WTC11 (cell line): Measurements from ENCODE around the gene ALAS1. TPM values are rescaled to one million over a fixed set of nuclear protein-coding genes. Genes with fewer than 3 reads are reported as not detected.

ENCODE experiments used
- ATAC-seq: fragments of 200-7000 bp; cut with Tn5 transposase; 2 replicates; pipeline ENCODE4 v1.10.0; 2021; ENCODE audit warnings: mild to moderate bottlenecking, moderate library complexity
- CTCF ChIA-PET: fragments of 300-600 bp; sonication (Branson Sonifier 250); formaldehyde crosslinking; loops from one replicate; lab custom pipeline; 2021; ENCODE audit warnings: antibody characterized with exemption; lab: Charles Lee
- POLR2A ChIA-PET: fragments of 350-600 bp; sonication (Branson Sonifier 250); formaldehyde crosslinking; loops from one replicate; lab custom pipeline; 2021; ENCODE audit warnings: antibody characterized with exemption; lab: Charles Lee
- DNase-seq: peaks from one replicate; pipeline ENCODE4 v3.0.0; 2021; ENCODE audit warnings: low spot score
- H3K27ac Mint-ChIP-seq: 2 replicates; pipeline ENCODE4 v1.8.0; 2021; ENCODE audit warnings: mixed read lengths
- H3K27me3 Mint-ChIP-seq: 2 replicates; pipeline ENCODE4 v1.8.0; 2021; ENCODE audit warnings: low read depth, mild to moderate bottlenecking, moderate library complexity, mixed read lengths
- H3K36me3 Mint-ChIP-seq: 2 replicates; pipeline ENCODE4 v1.8.0; 2021; ENCODE audit warnings: mixed read lengths
- H3K4me1 Mint-ChIP-seq: 2 replicates; pipeline ENCODE4 v1.8.0; 2022; ENCODE audit warnings: mixed read lengths
- H3K4me3 Mint-ChIP-seq: 2 replicates; pipeline ENCODE4 v1.8.0; 2021; ENCODE audit warnings: mild to moderate bottlenecking, moderate library complexity, mixed read lengths
- H3K9me3 Mint-ChIP-seq: 2 replicates; pipeline ENCODE4 v1.8.0; 2021; ENCODE audit warnings: mixed read lengths
- CBFB ChIP-seq: sonication (generic); formaldehyde crosslinking; IDR thresholded peaks from 2 replicates; pipeline ENCODE4 v1.8.1; 2022; ENCODE audit warnings: mild to moderate bottlenecking, low read depth, missing genetic modification reagents
- ELF4 ChIP-seq: sonication (generic); formaldehyde crosslinking; IDR thresholded peaks from 2 replicates; pipeline ENCODE4 v1.8.1; 2022; ENCODE audit warnings: low read depth, mild to moderate bottlenecking, moderate library complexity, missing genetic modification reagents
- GABPB1 ChIP-seq: sonication (generic); formaldehyde crosslinking; IDR thresholded peaks from 2 replicates; pipeline ENCODE4 v1.8.1; 2023; ENCODE audit warnings: mild to moderate bottlenecking, missing genetic modification reagents
- IRF2 ChIP-seq: sonication (generic); formaldehyde crosslinking; IDR thresholded peaks from 2 replicates; pipeline ENCODE4 v1.8.0; 2022; ENCODE audit warnings: low read depth, missing genetic modification reagents, borderline replicate concordance
- NFATC4 ChIP-seq: fragments of 250-450 bp; sonication (Bioruptor Pico); IDR thresholded peaks from 2 replicates; pipeline ENCODE4 v1.9.0; 2021; ENCODE audit warnings: mild to moderate bottlenecking
- NFYB ChIP-seq: sonication (generic); formaldehyde crosslinking; conservative IDR thresholded peaks from 2 replicates; pipeline ENCODE4 v1.8.0; 2022; ENCODE audit warnings: low read depth, missing genetic modification reagents
- RELA ChIP-seq: sonication (generic); formaldehyde crosslinking; IDR thresholded peaks from 2 replicates; pipeline ENCODE4 v1.8.1; 2022; ENCODE audit warnings: missing genetic modification reagents, mild to moderate bottlenecking, borderline replicate concordance
- RORB ChIP-seq: fragments of 250-450 bp; sonication (Bioruptor Pico); IDR thresholded peaks from 2 replicates; pipeline ENCODE4 v1.9.0; 2021; ENCODE audit warnings: mild to moderate bottlenecking
- SP1 ChIP-seq: sonication (generic); formaldehyde crosslinking; conservative IDR thresholded peaks from 2 replicates; pipeline ENCODE4 v1.8.1; 2022; ENCODE audit warnings: missing genetic modification reagents
- TEAD4 ChIP-seq: sonication (generic); formaldehyde crosslinking; IDR thresholded peaks from 2 replicates; pipeline ENCODE4 v1.8.0; 2022; ENCODE audit warnings: mild to moderate bottlenecking, missing genetic modification reagents
- ZNF232 ChIP-seq: sonication (generic); formaldehyde crosslinking; IDR thresholded peaks from 2 replicates; pipeline ENCODE4 v1.8.0; 2022; ENCODE audit warnings: mild to moderate bottlenecking, missing genetic modification reagents
- ZNF423 ChIP-seq: fragments of 250-450 bp; sonication (Bioruptor Pico); IDR thresholded peaks from 2 replicates; pipeline ENCODE4 v2.1.2; 2022; ENCODE audit warnings: mild to moderate bottlenecking, moderate library complexity
- total RNA-seq: library from RNA; stranded (reverse); gene quantifications from 3 replicates; pipeline ENCODE4 v1.2.3, GENCODE V29; 2021
- TF ChIP-seq, protein P1 (sequence below): sonication (generic); formaldehyde crosslinking; IDR thresholded peaks from 2 replicates; pipeline ENCODE4 v1.8.1; 2022; ENCODE audit warnings: mild to moderate bottlenecking, moderate library complexity, missing genetic modification reagents
- TF ChIP-seq, protein P2 (sequence below): sonication (generic); formaldehyde crosslinking; IDR thresholded peaks from 2 replicates; pipeline ENCODE4 v1.8.0; 2023; ENCODE audit warnings: missing genetic modification reagents, mild to moderate bottlenecking, borderline replicate concordance
- TF ChIP-seq, protein P3 (sequence below): fragments of 250-450 bp; sonication (Bioruptor Pico); IDR thresholded peaks from 2 replicates; pipeline ENCODE4 v1.9.0; 2021; ENCODE audit warnings: mild to moderate bottlenecking, borderline replicate concordance
- TF ChIP-seq, protein P4 (sequence below): sonication (generic); formaldehyde crosslinking; IDR thresholded peaks from 2 replicates; pipeline ENCODE4 v1.8.1; 2023; ENCODE audit warnings: mild to moderate bottlenecking, missing genetic modification reagents
- TF ChIP-seq, protein P5 (sequence below): fragments of 250-450 bp; sonication (Bioruptor Pico); IDR thresholded peaks from 2 replicates; pipeline ENCODE4 v1.9.0; 2021; ENCODE audit warnings: mild to moderate bottlenecking
- TF ChIP-seq, protein P6 (sequence below): sonication (generic); formaldehyde crosslinking; IDR thresholded peaks from 2 replicates; pipeline ENCODE4 v1.8.0; 2022; ENCODE audit warnings: mild to moderate bottlenecking, missing genetic modification reagents
- TF ChIP-seq, protein P7 (sequence below): sonication (generic); formaldehyde crosslinking; IDR thresholded peaks from 2 replicates; pipeline ENCODE4 v1.8.1; 2023; ENCODE audit warnings: mild to moderate bottlenecking, missing genetic modification reagents, moderate library complexity

The ALAS1 gene
- total RNA-seq, 1 experiment from 2014 or later: 39.1 TPM

DNA sequence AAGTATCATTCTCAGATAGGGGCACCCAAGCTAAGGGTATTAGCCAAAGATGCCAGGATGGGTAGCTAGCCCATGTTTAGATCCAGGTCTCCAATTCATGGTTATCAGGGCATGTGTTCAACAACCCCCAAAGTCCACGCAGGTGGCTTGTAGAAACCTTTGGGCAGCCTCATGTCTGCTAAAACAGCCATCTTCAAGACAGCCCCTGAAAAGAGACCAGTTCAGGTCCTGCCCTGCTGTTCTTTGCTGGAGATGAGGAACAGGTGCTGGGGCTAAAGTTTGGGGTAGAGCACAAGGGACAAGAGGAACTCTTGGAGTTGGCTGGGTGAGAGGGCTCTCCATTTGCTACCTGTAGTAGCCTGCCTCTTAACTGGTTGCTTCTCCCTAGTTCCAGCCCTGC lies 52.2 kb downstream of the ALAS1 start:
- no peak overlapping the region for H3K4me3 Mint-ChIP-seq
- ChIA-PET POLR2A (interaction anchor here (1.5 kb wide), 1 partner anchor 27 kb away, joined by 4 read pairs; no protein-coding TSS in a partner anchor), CTCF (interaction anchor here (1.2 to 2.3 kb wide), 4 partner anchors 11 to 30 kb away, joined by 3 to 9 read pairs (median 4); partner anchors contain the start of genes TWF2 and WDR82)
- no peak overlapping the region for H3K27ac Mint-ChIP-seq
- peaks cover 17% of the 10 kb centered on the region for H3K36me3 Mint-ChIP-seq
- ATAC-seq: no peak
- H3K4me1 Mint-ChIP-seq: peaks cover 6% of the 10 kb centered on the region; the same call in 1 of the 2 replicates
- H3K9me3 Mint-ChIP-seq: no peaks in the 10 kb centered on the region
- no peak for DNase-seq
- no peak for TF ChIP-seq TEAD4 (CRISPR knock-in tag)
- no peak for TF ChIP-seq NFATC4 (CRISPR knock-in tag)
- no peak for TF ChIP-seq IRF2
- TF ChIP-seq RELA: no peak
- TF ChIP-seq GABPB1 (CRISPR knock-in tag): no peak
- TF ChIP-seq, protein P1, sequence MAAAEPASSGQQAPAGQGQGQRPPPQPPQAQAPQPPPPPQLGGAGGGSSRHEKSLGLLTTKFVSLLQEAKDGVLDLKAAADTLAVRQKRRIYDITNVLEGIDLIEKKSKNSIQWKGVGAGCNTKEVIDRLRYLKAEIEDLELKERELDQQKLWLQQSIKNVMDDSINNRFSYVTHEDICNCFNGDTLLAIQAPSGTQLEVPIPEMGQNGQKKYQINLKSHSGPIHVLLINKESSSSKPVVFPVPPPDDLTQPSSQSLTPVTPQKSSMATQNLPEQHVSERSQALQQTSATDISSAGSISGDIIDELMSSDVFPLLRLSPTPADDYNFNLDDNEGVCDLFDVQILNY (CRISPR knock-in tag): no peak
- no peak for TF ChIP-seq RORB
- TF ChIP-seq ZNF423 (CRISPR knock-in tag): no peak
- TF ChIP-seq, protein P2, sequence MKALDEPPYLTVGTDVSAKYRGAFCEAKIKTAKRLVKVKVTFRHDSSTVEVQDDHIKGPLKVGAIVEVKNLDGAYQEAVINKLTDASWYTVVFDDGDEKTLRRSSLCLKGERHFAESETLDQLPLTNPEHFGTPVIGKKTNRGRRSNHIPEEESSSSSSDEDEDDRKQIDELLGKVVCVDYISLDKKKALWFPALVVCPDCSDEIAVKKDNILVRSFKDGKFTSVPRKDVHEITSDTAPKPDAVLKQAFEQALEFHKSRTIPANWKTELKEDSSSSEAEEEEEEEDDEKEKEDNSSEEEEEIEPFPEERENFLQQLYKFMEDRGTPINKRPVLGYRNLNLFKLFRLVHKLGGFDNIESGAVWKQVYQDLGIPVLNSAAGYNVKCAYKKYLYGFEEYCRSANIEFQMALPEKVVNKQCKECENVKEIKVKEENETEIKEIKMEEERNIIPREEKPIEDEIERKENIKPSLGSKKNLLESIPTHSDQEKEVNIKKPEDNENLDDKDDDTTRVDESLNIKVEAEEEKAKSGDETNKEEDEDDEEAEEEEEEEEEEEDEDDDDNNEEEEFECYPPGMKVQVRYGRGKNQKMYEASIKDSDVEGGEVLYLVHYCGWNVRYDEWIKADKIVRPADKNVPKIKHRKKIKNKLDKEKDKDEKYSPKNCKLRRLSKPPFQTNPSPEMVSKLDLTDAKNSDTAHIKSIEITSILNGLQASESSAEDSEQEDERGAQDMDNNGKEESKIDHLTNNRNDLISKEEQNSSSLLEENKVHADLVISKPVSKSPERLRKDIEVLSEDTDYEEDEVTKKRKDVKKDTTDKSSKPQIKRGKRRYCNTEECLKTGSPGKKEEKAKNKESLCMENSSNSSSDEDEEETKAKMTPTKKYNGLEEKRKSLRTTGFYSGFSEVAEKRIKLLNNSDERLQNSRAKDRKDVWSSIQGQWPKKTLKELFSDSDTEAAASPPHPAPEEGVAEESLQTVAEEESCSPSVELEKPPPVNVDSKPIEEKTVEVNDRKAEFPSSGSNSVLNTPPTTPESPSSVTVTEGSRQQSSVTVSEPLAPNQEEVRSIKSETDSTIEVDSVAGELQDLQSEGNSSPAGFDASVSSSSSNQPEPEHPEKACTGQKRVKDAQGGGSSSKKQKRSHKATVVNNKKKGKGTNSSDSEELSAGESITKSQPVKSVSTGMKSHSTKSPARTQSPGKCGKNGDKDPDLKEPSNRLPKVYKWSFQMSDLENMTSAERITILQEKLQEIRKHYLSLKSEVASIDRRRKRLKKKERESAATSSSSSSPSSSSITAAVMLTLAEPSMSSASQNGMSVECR (CRISPR knock-in tag): no peak
- no peak for TF ChIP-seq NFYB (CRISPR knock-in tag)
- TF ChIP-seq CBFB (CRISPR knock-in tag): no peak
- no peak for TF ChIP-seq SP1 (CRISPR knock-in tag)
- TF ChIP-seq, protein P3, sequence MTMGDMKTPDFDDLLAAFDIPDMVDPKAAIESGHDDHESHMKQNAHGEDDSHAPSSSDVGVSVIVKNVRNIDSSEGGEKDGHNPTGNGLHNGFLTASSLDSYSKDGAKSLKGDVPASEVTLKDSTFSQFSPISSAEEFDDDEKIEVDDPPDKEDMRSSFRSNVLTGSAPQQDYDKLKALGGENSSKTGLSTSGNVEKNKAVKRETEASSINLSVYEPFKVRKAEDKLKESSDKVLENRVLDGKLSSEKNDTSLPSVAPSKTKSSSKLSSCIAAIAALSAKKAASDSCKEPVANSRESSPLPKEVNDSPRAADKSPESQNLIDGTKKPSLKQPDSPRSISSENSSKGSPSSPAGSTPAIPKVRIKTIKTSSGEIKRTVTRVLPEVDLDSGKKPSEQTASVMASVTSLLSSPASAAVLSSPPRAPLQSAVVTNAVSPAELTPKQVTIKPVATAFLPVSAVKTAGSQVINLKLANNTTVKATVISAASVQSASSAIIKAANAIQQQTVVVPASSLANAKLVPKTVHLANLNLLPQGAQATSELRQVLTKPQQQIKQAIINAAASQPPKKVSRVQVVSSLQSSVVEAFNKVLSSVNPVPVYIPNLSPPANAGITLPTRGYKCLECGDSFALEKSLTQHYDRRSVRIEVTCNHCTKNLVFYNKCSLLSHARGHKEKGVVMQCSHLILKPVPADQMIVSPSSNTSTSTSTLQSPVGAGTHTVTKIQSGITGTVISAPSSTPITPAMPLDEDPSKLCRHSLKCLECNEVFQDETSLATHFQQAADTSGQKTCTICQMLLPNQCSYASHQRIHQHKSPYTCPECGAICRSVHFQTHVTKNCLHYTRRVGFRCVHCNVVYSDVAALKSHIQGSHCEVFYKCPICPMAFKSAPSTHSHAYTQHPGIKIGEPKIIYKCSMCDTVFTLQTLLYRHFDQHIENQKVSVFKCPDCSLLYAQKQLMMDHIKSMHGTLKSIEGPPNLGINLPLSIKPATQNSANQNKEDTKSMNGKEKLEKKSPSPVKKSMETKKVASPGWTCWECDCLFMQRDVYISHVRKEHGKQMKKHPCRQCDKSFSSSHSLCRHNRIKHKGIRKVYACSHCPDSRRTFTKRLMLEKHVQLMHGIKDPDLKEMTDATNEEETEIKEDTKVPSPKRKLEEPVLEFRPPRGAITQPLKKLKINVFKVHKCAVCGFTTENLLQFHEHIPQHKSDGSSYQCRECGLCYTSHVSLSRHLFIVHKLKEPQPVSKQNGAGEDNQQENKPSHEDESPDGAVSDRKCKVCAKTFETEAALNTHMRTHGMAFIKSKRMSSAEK (CRISPR knock-in tag): no peak
- TF ChIP-seq, protein P4, sequence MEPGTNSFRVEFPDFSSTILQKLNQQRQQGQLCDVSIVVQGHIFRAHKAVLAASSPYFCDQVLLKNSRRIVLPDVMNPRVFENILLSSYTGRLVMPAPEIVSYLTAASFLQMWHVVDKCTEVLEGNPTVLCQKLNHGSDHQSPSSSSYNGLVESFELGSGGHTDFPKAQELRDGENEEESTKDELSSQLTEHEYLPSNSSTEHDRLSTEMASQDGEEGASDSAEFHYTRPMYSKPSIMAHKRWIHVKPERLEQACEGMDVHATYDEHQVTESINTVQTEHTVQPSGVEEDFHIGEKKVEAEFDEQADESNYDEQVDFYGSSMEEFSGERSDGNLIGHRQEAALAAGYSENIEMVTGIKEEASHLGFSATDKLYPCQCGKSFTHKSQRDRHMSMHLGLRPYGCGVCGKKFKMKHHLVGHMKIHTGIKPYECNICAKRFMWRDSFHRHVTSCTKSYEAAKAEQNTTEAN (CRISPR knock-in tag): no peak
- TF ChIP-seq ELF4 (CRISPR knock-in tag): no peak
- TF ChIP-seq, protein P5, sequence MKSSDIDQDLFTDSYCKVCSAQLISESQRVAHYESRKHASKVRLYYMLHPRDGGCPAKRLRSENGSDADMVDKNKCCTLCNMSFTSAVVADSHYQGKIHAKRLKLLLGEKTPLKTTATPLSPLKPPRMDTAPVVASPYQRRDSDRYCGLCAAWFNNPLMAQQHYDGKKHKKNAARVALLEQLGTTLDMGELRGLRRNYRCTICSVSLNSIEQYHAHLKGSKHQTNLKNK (CRISPR knock-in tag): no peak
- TF ChIP-seq, protein P6, sequence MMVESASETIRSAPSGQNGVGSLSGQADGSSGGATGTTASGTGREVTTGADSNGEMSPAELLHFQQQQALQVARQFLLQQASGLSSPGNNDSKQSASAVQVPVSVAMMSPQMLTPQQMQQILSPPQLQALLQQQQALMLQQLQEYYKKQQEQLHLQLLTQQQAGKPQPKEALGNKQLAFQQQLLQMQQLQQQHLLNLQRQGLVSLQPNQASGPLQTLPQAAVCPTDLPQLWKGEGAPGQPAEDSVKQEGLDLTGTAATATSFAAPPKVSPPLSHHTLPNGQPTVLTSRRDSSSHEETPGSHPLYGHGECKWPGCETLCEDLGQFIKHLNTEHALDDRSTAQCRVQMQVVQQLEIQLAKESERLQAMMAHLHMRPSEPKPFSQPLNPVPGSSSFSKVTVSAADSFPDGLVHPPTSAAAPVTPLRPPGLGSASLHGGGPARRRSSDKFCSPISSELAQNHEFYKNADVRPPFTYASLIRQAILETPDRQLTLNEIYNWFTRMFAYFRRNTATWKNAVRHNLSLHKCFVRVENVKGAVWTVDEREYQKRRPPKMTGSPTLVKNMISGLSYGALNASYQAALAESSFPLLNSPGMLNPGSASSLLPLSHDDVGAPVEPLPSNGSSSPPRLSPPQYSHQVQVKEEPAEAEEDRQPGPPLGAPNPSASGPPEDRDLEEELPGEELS: no peak
- TF ChIP-seq ZNF232: no peak
- TF ChIP-seq, protein P7, sequence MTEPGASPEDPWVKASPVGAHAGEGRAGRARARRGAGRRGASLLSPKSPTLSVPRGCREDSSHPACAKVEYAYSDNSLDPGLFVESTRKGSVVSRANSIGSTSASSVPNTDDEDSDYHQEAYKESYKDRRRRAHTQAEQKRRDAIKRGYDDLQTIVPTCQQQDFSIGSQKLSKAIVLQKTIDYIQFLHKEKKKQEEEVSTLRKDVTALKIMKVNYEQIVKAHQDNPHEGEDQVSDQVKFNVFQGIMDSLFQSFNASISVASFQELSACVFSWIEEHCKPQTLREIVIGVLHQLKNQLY (CRISPR knock-in tag): no peak
- peaks cover 23% of the 10 kb centered on the region for H3K27me3 Mint-ChIP-seq
